Measurements from ENCODE around the gene CACNA2D3. TPM values are rescaled to one million over a fixed set of nuclear protein-coding genes. Genes with fewer than 3 reads are reported as not detected.

The CACNA2D3 gene
- total and polyA plus RNA-seq, 12 donors, result 0.26 to 13.7 (median 2.8) TPM; not detected in 1

- H3K9me3 ChIP-seq (replicated peaks in 1 of 3), result no peaks in the 10 kb centered on the region
- TF ChIP-seq CTCF (IDR thresholded peaks at IDR 0.05) (no peak), POLR2A (IDR thresholded peaks at IDR 0.05) (no peak)
- no peaks in the 10 kb centered on the region for H3K36me3 ChIP-seq (replicated peaks in 1 of 2)
- no peaks in the 10 kb centered on the region for H3K4me1 ChIP-seq (replicated peaks in 1 of 2)
- H3K27ac ChIP-seq, result no peak overlapping the region
- intact Hi-C loops (cut with DNase I), result no loop called here
- WGBS, 4 donors, result 70 to 100% (median 83%) methylated on average over 2 of the region's 2 CpGs
- H3K27me3 ChIP-seq, result no peaks in the 10 kb centered on the region
- no peak for DNase-seq
- no peak overlapping the region for H3K4me3 ChIP-seq
Observed at GRCh38 chr3:54547846-54548245, 425.5 kb downstream of the CACNA2D3 start.

GRCh38 chr3:54549607-54550220 is 427.4 kb downstream of the CACNA2D3 start:
- H3K27me3 ChIP-seq, result no peaks in the 10 kb centered on the region
- TF ChIP-seq POLR2A (IDR thresholded peaks at IDR 0.05), result no peak
- no peak for TF ChIP-seq CTCF (IDR thresholded peaks at IDR 0.05)
- H3K27ac ChIP-seq, result no peak overlapping the region
- no peak for DNase-seq
- 78 to 82% (median 80%) methylated on average over 10 of the region's 10 CpGs for WGBS, 4 donors
- no peaks in the 10 kb centered on the region for H3K4me1 ChIP-seq (replicated peaks in 1 of 2)
- H3K4me3 ChIP-seq, result no peak overlapping the region
- intact Hi-C loops (cut with DNase I), result no loop called here
- no peaks in the 10 kb centered on the region for H3K9me3 ChIP-seq (replicated peaks in 1 of 3)
- H3K36me3 ChIP-seq (replicated peaks in 1 of 2), result no peaks in the 10 kb centered on the region

- 69 to 87% (median 82%) methylated on average over 10 to 19 of the region's 19 CpGs for WGBS, 4 donors
- DNase-seq, result no peak
- intact Hi-C loops (cut with DNase I), result no loop called here
- H3K4me3 ChIP-seq, result no peak overlapping the region
- H3K27me3 ChIP-seq, result no peaks in the 10 kb centered on the region
- no peaks in the 10 kb centered on the region for H3K9me3 ChIP-seq (replicated peaks in 1 of 3)
- no peak overlapping the region for H3K27ac ChIP-seq
- H3K4me1 ChIP-seq (replicated peaks in 1 of 2), result no peaks in the 10 kb centered on the region
- no peaks in the 10 kb centered on the region for H3K36me3 ChIP-seq (replicated peaks in 1 of 2)
- TF ChIP-seq POLR2A (IDR thresholded peaks at IDR 0.05) (no peak), CTCF (IDR thresholded peaks at IDR 0.05) (no peak)
Observed at GRCh38 chr3:54550221-54550977, 428.0 kb downstream of the CACNA2D3 start.

GRCh38 chr3:54556630-54557029 is 434.3 kb downstream of the CACNA2D3 start:
- DNase-seq, result no peak

More at GRCh38 chr3:54556630-54557029, 434.3 kb downstream of the CACNA2D3 start:
- 57 to 61% (median 59%) methylated on average over 4 of the region's 4 CpGs for WGBS, 4 donors
- intact Hi-C loops (cut with DNase I), result no loop called here
- Histone ChIP-seq H3K4me3 (no peak overlapping the region), H3K27ac (no peak overlapping the region), H3K9me3 (replicated peaks in 1 of 3) (no peaks in the 10 kb centered on the region), H3K4me1 (replicated peaks in 1 of 2) (no peaks in the 10 kb centered on the region), H3K36me3 (replicated peaks in 1 of 2) (no peaks in the 10 kb centered on the region), H3K27me3 (no peaks in the 10 kb centered on the region)
- TF ChIP-seq CTCF (IDR thresholded peaks at IDR 0.05), result no peak
- no peak for TF ChIP-seq POLR2A (IDR thresholded peaks at IDR 0.05)
